Endodermal cell (in vitro differentiated cells): Measurements from ENCODE around the gene CA9. TPM values are rescaled to one million over a fixed set of nuclear protein-coding genes. Genes with fewer than 3 reads are reported as not detected.

Source experiments
- DNase-seq: peaks from one replicate; pipeline ENCODE4 v3.0.0-alpha.2; 2017
- H3K27ac ChIP-seq: 2 replicates; pipeline ENCODE4 v1.5.1; 2013; ENCODE audit warnings: mild to moderate bottlenecking, low read depth, low read length, moderate library complexity
- H3K27me3 ChIP-seq: 2 replicates; pipeline ENCODE4 v1.6.1; 2013; ENCODE audit warnings: mild to moderate bottlenecking, low read length, moderate library complexity; ENCODE audit not compliant: insufficient read depth, control insufficient read depth, poor library complexity, severe bottlenecking
- H3K36me3 ChIP-seq: 2 replicates; pipeline ENCODE4 v1.7.0; 2013; ENCODE audit warnings: mild to moderate bottlenecking, low read length, moderate library complexity; ENCODE audit not compliant: control insufficient read depth, insufficient read depth
- H3K4me1 ChIP-seq: one replicate; pipeline ENCODE4 v1.7.0; 2013; ENCODE audit warnings: low read length; ENCODE audit not compliant: control insufficient read depth, insufficient read depth
- H3K4me3 ChIP-seq: 2 replicates; pipeline ENCODE4 v1.5.1; 2013; ENCODE audit warnings: mild to moderate bottlenecking, low read length, moderate library complexity
- H3K9ac ChIP-seq: 2 replicates; pipeline ENCODE4 v1.6.1; 2013; ENCODE audit warnings: mild to moderate bottlenecking, low read length, moderate library complexity; ENCODE audit not compliant: poor library complexity, severe bottlenecking; ENCODE audit errors: extremely low read depth
- H3K9me3 ChIP-seq: 2 replicates; pipeline ENCODE4 v1.6.1; 2013; ENCODE audit warnings: mild to moderate bottlenecking, low read length, moderate library complexity; ENCODE audit not compliant: control insufficient read depth
- H3K27ac Mint-ChIP-seq: 2 replicates; pipeline ENCODE4 v1.8.0; 2020; ENCODE audit warnings: mixed read lengths
- H3K27me3 Mint-ChIP-seq: 2 replicates; pipeline ENCODE4 v1.8.0; 2021; ENCODE audit warnings: mild to moderate bottlenecking, mixed read lengths; ENCODE audit not compliant: insufficient read depth
- H3K36me3 Mint-ChIP-seq: 2 replicates; pipeline ENCODE4 v1.8.0; 2020; ENCODE audit warnings: low read depth, mixed read lengths
- H3K4me1 Mint-ChIP-seq: 2 replicates; pipeline ENCODE4 v1.8.0; 2020; ENCODE audit warnings: mixed read lengths
- H3K4me3 Mint-ChIP-seq: 2 replicates; pipeline ENCODE4 v1.8.0; 2020; ENCODE audit warnings: mild to moderate bottlenecking, moderate library complexity, mixed read lengths
- H3K9me3 Mint-ChIP-seq: 2 replicates; pipeline ENCODE4 v1.8.0; 2020; ENCODE audit warnings: mild to moderate bottlenecking, mixed read lengths
- CTCF ChIP-seq: fragments of 200-600 bp; sonication (generic); conservative IDR thresholded peaks from 2 replicates; pipeline ENCODE4 v1.5.0; 2021; ENCODE audit warnings: antibody characterized with exemption, mild to moderate bottlenecking
- WGBS, 2 experiments: methylation state at CpG; one replicate each; pipeline versions ENCODE4 v1.1.5 to v1.1.7; 2013; ENCODE audit warnings: missing lambda C conversion rate in 2 of 2, mixed read lengths in 1 of 2; ENCODE audit not compliant: insufficient coverage in 1 of 2, insufficient read length in 1 of 2; 5-methylcytosine and 5-hydroxymethylcytosine counted together
- total RNA-seq, 2 donors: library from RNA; stranded (reverse); fragmentation: NEBNext Ultra II Directional in 1 of 2; extraction: Animal tissue kit (Norgen Biotek cat#: 25700) in 1 of 2; gene quantifications; 2 replicates in 1 of 2; 3 replicates in 1 of 2; pipeline ENCODE4 v1.2.1, GENCODE V29; 2021

The CA9 gene
- total RNA-seq, 2 donors from 2014 or later: 1.8 to 3.6 TPM

- no peaks in the 10 kb centered on the region for H3K9me3 Mint-ChIP-seq
- TF ChIP-seq CTCF: peak; percentile 68
- H3K36me3 Mint-ChIP-seq: peaks cover 27% of the 10 kb centered on the region
- no peak overlapping the region for H3K4me3 Mint-ChIP-seq
- Histone ChIP-seq H3K9ac (no peak overlapping the region), H3K27ac (no peak overlapping the region), H3K27me3 (no peaks in the 10 kb centered on the region), H3K4me1 (peaks cover 5% of the 10 kb centered on the region), H3K9me3 (no peaks in the 10 kb centered on the region), H3K36me3 (peaks cover 26% of the 10 kb centered on the region), H3K4me3 (no peak overlapping the region)
- 72 to 74% methylated on average over 8 to 9 of the region's 9 CpGs for WGBS, 2 experiments
- no peak for DNase-seq
- peaks cover 18% of the 10 kb centered on the region for H3K4me1 Mint-ChIP-seq
- H3K27me3 Mint-ChIP-seq: peaks cover 9% of the 10 kb centered on the region
- H3K27ac Mint-ChIP-seq: peak overlapping the region; percentile 75
These were observed 12.7 kb upstream of the CA9 start for GRCh38 chr9:35660966-35661415.

GRCh38 chr9:35661756-35662350, 11.9 kb upstream of the CA9 start:
- H3K9me3 ChIP-seq: no peaks in the 10 kb centered on the region
- H3K27ac ChIP-seq: no peak overlapping the region
- DNase-seq: no peak
- H3K9me3 Mint-ChIP-seq: no peaks in the 10 kb centered on the region
- H3K4me3 ChIP-seq: no peak overlapping the region
- H3K36me3 ChIP-seq: peaks cover 26% of the 10 kb centered on the region
- no peaks in the 10 kb centered on the region for H3K27me3 ChIP-seq
- H3K4me1 ChIP-seq: peaks cover 5% of the 10 kb centered on the region
- H3K4me1 Mint-ChIP-seq: peaks cover 18% of the 10 kb centered on the region
- TF ChIP-seq CTCF: no peak
- no peak overlapping the region for H3K9ac ChIP-seq
- 89 to 93% methylated on average over 3 of the region's 3 CpGs for WGBS, 2 experiments
- peaks cover 6% of the 10 kb centered on the region for H3K27me3 Mint-ChIP-seq
- peaks cover 27% of the 10 kb centered on the region for H3K36me3 Mint-ChIP-seq
- H3K4me3 Mint-ChIP-seq: no peak overlapping the region
- peak overlapping the region; percentile 58 for H3K27ac Mint-ChIP-seq

- H3K27me3 ChIP-seq: no peaks in the 10 kb centered on the region
- no peak overlapping the region for H3K27ac ChIP-seq
- Mint-ChIP-seq H3K9me3 (no peaks in the 10 kb centered on the region), H3K36me3 (peaks cover 27% of the 10 kb centered on the region), H3K27ac (no peak overlapping the region), H3K4me3 (no peak overlapping the region), H3K4me1 (peaks cover 18% of the 10 kb centered on the region), H3K27me3 (peaks cover 5% of the 10 kb centered on the region)
- H3K4me1 ChIP-seq: peaks cover 5% of the 10 kb centered on the region
- WGBS, 2 experiments: 98 to 100% methylated on average over 2 to 7 of the region's 7 CpGs
- TF ChIP-seq CTCF: no peak
- H3K4me3 ChIP-seq: no peak overlapping the region
- no peak for DNase-seq
- H3K36me3 ChIP-seq: peaks cover 26% of the 10 kb centered on the region
- no peaks in the 10 kb centered on the region for H3K9me3 ChIP-seq
- no peak overlapping the region for H3K9ac ChIP-seq
These were observed 11.3 kb upstream of the CA9 start for GRCh38 chr9:35662437-35662836.
